Measurements from ENCODE around the gene GGPS1. TPM values are rescaled to one million over a fixed set of nuclear protein-coding genes. Genes with fewer than 3 reads are reported as not detected.
"Not testable (repeated sequence)": the region's sequence is repeated elsewhere in the genome, so short reads cannot be mapped to it uniquely, and the experiment has no call there.

The GGPS1 gene
- total RNA-seq, 2 experiments from 2014 or later: 35.6 to 37.4 TPM

DNA sequence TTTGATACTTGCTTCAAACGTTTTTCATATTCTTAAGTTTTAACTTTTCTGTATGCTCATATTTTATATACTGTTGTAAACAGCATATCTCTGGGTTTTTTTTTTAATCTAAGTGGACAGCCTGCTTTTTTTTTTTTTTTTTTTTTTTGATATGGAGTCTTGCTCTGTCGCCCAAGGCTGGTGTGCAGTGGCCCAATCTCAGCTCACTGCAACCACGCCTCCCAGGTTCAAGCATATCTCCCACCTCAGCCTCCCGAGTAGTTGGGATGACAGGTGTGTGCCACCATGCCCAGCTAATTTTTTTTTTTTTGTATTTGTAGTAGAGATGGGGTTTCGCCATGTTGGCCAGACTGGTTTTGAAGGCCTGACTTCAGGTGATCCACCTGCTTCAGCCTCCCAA lies 40.1 kb downstream of the GGPS1 start:
- CTCF ChIA-PET: no interaction called here
- Mint-ChIP-seq H3K27me3 (no peaks in the 10 kb centered on the region), H3K4me3 (peak overlapping the region; percentile 98), H3K27ac (peak overlapping the region; percentile 93), H3K9me3 (ENCODE audit: low read depth) (no peaks in the 10 kb centered on the region), H3K4me1 (peaks cover 22% of the 10 kb centered on the region), H3K36me3 (ENCODE audit: low read depth) (peaks cover 8% of the 10 kb centered on the region)
- no peak for ATAC-seq
- POLR2A ChIA-PET: interaction anchor here (0.6 kb wide), 1 partner anchor 76 kb away, joined by 5 read pairs; no protein-coding TSS in a partner anchor
- DNase-seq: no peak
- intact Hi-C loops (cut with DNase I, micrococcal nuclease): loop anchor here in 1 of 2 experiments (5.0 kb wide), 2 partner anchors 49 to 116 kb away; no protein-coding TSS in a partner anchor

- H3K4me1 Mint-ChIP-seq: peaks cover 24% of the 10 kb centered on the region
These were observed 41.4 kb downstream of the GGPS1 start for GRCh38 chr1:235369802-235370201.

GRCh38 chr1:235375919-235376605 lies 47.7 kb downstream of the GGPS1 start:
- ATAC-seq (no peak), DNase-seq (no peak)
- H3K4me1 Mint-ChIP-seq: peaks cover 1% of the 10 kb centered on the region
- intact Hi-C loops (cut with DNase I, micrococcal nuclease): no loop called here
- no peak overlapping the region for H3K4me3 Mint-ChIP-seq
- CTCF ChIA-PET: interaction anchor here (0.9 kb wide), 1 partner anchor 14 kb away, joined by 4 read pairs; no protein-coding TSS in a partner anchor
- no peak overlapping the region for H3K27ac Mint-ChIP-seq
- no peaks in the 10 kb centered on the region for H3K9me3 Mint-ChIP-seq (ENCODE audit: low read depth)
- H3K27me3 Mint-ChIP-seq: no peaks in the 10 kb centered on the region
- POLR2A ChIA-PET: interaction anchor here (1.1 kb wide), 1 partner anchor 14 kb away, joined by 4 read pairs; no protein-coding TSS in a partner anchor
- H3K36me3 Mint-ChIP-seq (ENCODE audit: low read depth): peaks cover 21% of the 10 kb centered on the region

More at GRCh38 chr1:235369802-235370201, 41.4 kb downstream of the GGPS1 start:
- no peaks in the 10 kb centered on the region for H3K9me3 Mint-ChIP-seq (ENCODE audit: low read depth)
- intact Hi-C loops (cut with DNase I, micrococcal nuclease): loop anchor here in 1 of 2 experiments (5.0 kb wide), 2 partner anchors 47 to 118 kb away; no protein-coding TSS in a partner anchor
- H3K27me3 Mint-ChIP-seq: no peaks in the 10 kb centered on the region
- peaks cover 10% of the 10 kb centered on the region for H3K36me3 Mint-ChIP-seq (ENCODE audit: low read depth)
- CTCF ChIA-PET: no interaction called here
- DNase-seq (no peak), ATAC-seq (no peak)
- no peak overlapping the region for H3K27ac Mint-ChIP-seq
- no peak overlapping the region for H3K4me3 Mint-ChIP-seq
- POLR2A ChIA-PET: no interaction called here

DNA sequence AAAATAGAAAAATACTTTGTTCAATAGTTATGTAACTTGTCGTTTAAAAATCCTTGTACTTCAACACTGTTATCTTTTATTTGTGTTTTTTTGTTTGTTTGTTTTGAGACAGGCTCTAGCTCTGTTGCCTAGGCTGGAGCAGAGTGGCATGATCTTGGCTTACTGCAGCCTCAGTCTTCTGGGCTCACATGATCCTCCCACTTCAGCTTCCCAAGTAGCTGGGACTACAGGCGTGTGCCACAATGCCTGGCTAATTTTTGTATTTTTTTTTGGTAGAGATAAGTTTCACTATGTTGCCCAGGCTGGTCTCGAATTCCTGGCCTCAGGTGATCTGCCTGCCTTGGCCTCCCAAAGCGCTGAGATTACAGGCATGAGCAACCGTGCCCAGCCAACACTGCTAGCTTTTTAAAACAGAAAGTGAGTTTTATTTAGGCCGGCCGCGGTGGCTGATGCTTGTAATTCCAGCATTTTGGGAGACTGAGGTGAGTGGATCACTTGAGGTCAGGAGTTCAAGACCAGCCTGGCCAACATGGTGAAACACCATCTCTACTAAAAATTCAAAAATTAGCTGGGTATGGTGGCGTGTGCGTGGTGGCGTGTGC lies 49.9 kb downstream of the GGPS1 start:
- ChIA-PET CTCF (interaction anchor here (0.8 to 1.7 kb wide), 2 partner anchors 59 to 117 kb away, joined by 3 to 4 read pairs; no protein-coding TSS in a partner anchor), POLR2A (interaction anchor here (0.6 kb wide), 1 partner anchor 43 kb away, joined by 3 read pairs; no protein-coding TSS in a partner anchor)
- H3K27me3 Mint-ChIP-seq; H3K27ac Mint-ChIP-seq; DNase-seq; ATAC-seq; H3K4me3 Mint-ChIP-seq; intact Hi-C loops (cut with DNase I, micrococcal nuclease); H3K4me1 Mint-ChIP-seq; H3K9me3 Mint-ChIP-seq (ENCODE audit: low read depth): not testable (repeated sequence)
- H3K36me3 Mint-ChIP-seq (ENCODE audit: low read depth): peaks cover 25% of the 10 kb centered on the region

DNA sequence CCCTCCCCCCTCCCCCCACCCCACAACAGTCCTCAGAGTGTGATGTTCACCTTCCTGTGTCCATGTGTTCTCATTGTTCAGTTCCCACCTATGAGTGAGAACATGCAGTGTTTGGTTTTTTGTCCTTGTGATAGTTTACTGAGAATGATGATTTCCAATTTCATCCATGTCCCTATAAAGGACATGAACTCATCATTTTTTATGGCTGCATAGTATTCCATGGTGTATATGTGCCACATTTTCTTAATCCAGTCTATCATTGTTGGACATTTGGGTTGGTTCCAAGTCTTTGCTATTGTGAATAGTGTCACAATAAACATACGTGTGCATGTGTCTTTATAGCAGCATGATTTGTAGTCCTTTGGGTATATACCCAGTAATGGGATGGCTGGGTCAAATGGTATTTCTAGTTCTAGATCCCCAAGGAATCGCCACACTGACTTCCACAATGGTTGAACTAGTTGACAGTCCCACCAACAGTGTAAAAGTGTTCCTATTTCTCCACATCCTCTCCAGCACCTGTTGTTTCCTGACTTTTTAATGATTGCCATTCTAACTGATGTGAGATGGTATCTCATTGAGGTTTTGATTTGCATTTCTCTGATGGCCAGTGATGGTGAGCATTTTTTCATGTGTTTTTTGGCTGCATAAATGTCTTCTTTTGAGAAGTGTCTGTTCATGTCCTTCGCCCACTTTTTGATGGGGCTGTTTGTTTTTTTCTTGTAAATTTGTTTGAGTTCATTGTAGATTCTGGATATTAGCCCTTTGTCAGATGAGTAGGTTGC lies 53.8 kb downstream of the GGPS1 start:
- CTCF ChIA-PET; intact Hi-C loops (cut with DNase I, micrococcal nuclease); DNase-seq; POLR2A ChIA-PET; H3K27me3 Mint-ChIP-seq; H3K9me3 Mint-ChIP-seq (ENCODE audit: low read depth); H3K27ac Mint-ChIP-seq; H3K4me1 Mint-ChIP-seq; H3K4me3 Mint-ChIP-seq; ATAC-seq: not testable (repeated sequence)
- peaks cover 31% of the 10 kb centered on the region for H3K36me3 Mint-ChIP-seq (ENCODE audit: low read depth)

DNA sequence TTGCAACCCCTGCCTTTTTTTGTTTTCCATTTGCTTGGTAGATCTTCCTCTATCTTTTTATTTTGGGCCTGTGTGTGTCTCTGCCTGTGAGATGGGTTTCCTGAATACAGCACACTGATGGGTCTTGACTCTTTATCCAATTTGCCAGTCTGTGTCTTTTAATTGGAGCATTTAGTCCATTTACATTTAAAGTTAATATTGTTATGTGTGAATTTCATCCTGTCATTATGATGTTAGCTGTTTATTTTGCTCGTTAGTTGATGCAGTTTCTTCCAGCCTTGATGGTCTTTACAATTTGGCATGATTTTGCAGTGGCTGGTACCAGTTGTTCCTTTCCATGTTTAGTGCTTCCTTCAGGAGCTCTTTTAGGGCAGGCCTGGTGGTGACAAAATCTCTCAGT lies 57.3 kb downstream of the GGPS1 start:
- H3K4me1 Mint-ChIP-seq; H3K27me3 Mint-ChIP-seq; intact Hi-C loops (cut with DNase I, micrococcal nuclease); ATAC-seq; H3K9me3 Mint-ChIP-seq (ENCODE audit: low read depth); CTCF ChIA-PET; H3K27ac Mint-ChIP-seq; POLR2A ChIA-PET; DNase-seq; H3K4me3 Mint-ChIP-seq: not testable (repeated sequence)
- peaks cover 31% of the 10 kb centered on the region for H3K36me3 Mint-ChIP-seq (ENCODE audit: low read depth)

DNA sequence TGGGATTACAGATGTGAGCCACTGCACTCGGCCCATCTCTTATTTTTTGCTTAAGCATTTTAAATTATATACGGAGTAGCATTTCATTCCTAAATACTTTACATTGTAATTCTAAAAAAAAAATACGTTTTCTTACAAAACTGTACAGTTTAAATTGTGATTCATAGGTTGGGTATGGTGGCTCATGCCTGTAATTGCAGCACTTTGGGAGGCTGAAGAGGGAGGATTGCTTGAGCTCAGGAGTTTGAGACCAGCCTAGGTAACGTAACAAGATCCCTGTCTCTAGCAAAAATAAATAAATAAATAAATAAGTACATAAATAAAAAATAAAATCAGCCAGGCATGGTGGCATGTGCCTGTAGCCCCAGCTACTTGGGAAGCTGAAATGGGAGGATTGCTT lies 63.5 kb downstream of the GGPS1 start:
- intact Hi-C loops (cut with DNase I, micrococcal nuclease): no loop called here
- no peaks in the 10 kb centered on the region for H3K27me3 Mint-ChIP-seq
- ATAC-seq: no peak

More for the DNA sequence above, 63.5 kb downstream of the GGPS1 start:
- H3K9me3 Mint-ChIP-seq (ENCODE audit: low read depth): peaks cover 4% of the 10 kb centered on the region
- no peak for DNase-seq
- H3K27ac Mint-ChIP-seq: no peak overlapping the region
- ChIA-PET CTCF (interaction anchor here (1.5 kb wide), 1 partner anchor 117 kb away, joined by 3 read pairs; no protein-coding TSS in a partner anchor), POLR2A (interaction anchor here (0.6 kb wide), 1 partner anchor 1007 kb away, joined by 3 read pairs; no protein-coding TSS in a partner anchor)
- H3K4me3 Mint-ChIP-seq: no peak overlapping the region
- no peaks in the 10 kb centered on the region for H3K4me1 Mint-ChIP-seq
- peaks cover 5% of the 10 kb centered on the region for H3K36me3 Mint-ChIP-seq (ENCODE audit: low read depth)

Other genes with a start within 250 kb of the GGPS1 start
- gene TOMM20, start 199.7 kb upstream of the GGPS1 start, total RNA-seq: 100 to 1,000 TPM in 1 of 2 experiments, 10 to 100 TPM in 1; 62.1 to 148 TPM
- 100 to 1,000 TPM; 126 to 154 TPM for gene RBM34, start 167.3 kb upstream of the GGPS1 start, total RNA-seq
- 10 to 100 TPM; 38.6 to 42.9 TPM for gene ARID4B, start 391 bp upstream of the GGPS1 start, total RNA-seq
- 10 to 100 TPM; 22.3 to 26.1 TPM for gene TBCE, start 38.9 kb downstream of the GGPS1 start, total RNA-seq
- 10 to 100 TPM; 10.1 to 12.0 TPM for gene B3GALNT2, start 175.9 kb downstream of the GGPS1 start, total RNA-seq